Endodermal cell (in vitro differentiated cells): ENCODE data around the gene DTX1. TPM values are rescaled to one million over a fixed set of nuclear protein-coding genes. Genes with fewer than 3 reads are reported as not detected.

Source experiments
- DNase-seq: peaks from one replicate; pipeline ENCODE4 v3.0.0-alpha.2; 2017
- H3K27ac ChIP-seq: 2 replicates; pipeline ENCODE4 v1.5.1; 2013; ENCODE audit warnings: mild to moderate bottlenecking, low read depth, low read length, moderate library complexity
- H3K27me3 ChIP-seq: 2 replicates; pipeline ENCODE4 v1.6.1; 2013; ENCODE audit warnings: mild to moderate bottlenecking, low read length, moderate library complexity; ENCODE audit not compliant: insufficient read depth, control insufficient read depth, poor library complexity, severe bottlenecking
- H3K36me3 ChIP-seq: 2 replicates; pipeline ENCODE4 v1.7.0; 2013; ENCODE audit warnings: mild to moderate bottlenecking, low read length, moderate library complexity; ENCODE audit not compliant: control insufficient read depth, insufficient read depth
- H3K4me1 ChIP-seq: one replicate; pipeline ENCODE4 v1.7.0; 2013; ENCODE audit warnings: low read length; ENCODE audit not compliant: control insufficient read depth, insufficient read depth
- H3K4me3 ChIP-seq: 2 replicates; pipeline ENCODE4 v1.5.1; 2013; ENCODE audit warnings: mild to moderate bottlenecking, low read length, moderate library complexity
- H3K9ac ChIP-seq: 2 replicates; pipeline ENCODE4 v1.6.1; 2013; ENCODE audit warnings: mild to moderate bottlenecking, low read length, moderate library complexity; ENCODE audit not compliant: poor library complexity, severe bottlenecking; ENCODE audit errors: extremely low read depth
- H3K9me3 ChIP-seq: 2 replicates; pipeline ENCODE4 v1.6.1; 2013; ENCODE audit warnings: mild to moderate bottlenecking, low read length, moderate library complexity; ENCODE audit not compliant: control insufficient read depth
- H3K27ac Mint-ChIP-seq: 2 replicates; pipeline ENCODE4 v1.8.0; 2020; ENCODE audit warnings: mixed read lengths
- H3K27me3 Mint-ChIP-seq: 2 replicates; pipeline ENCODE4 v1.8.0; 2021; ENCODE audit warnings: mild to moderate bottlenecking, mixed read lengths; ENCODE audit not compliant: insufficient read depth
- H3K36me3 Mint-ChIP-seq: 2 replicates; pipeline ENCODE4 v1.8.0; 2020; ENCODE audit warnings: low read depth, mixed read lengths
- H3K4me1 Mint-ChIP-seq: 2 replicates; pipeline ENCODE4 v1.8.0; 2020; ENCODE audit warnings: mixed read lengths
- H3K4me3 Mint-ChIP-seq: 2 replicates; pipeline ENCODE4 v1.8.0; 2020; ENCODE audit warnings: mild to moderate bottlenecking, moderate library complexity, mixed read lengths
- H3K9me3 Mint-ChIP-seq: 2 replicates; pipeline ENCODE4 v1.8.0; 2020; ENCODE audit warnings: mild to moderate bottlenecking, mixed read lengths
- CTCF ChIP-seq: fragments of 200-600 bp; sonication (generic); conservative IDR thresholded peaks from 2 replicates; pipeline ENCODE4 v1.5.0; 2021; ENCODE audit warnings: antibody characterized with exemption, mild to moderate bottlenecking
- WGBS, 2 experiments: methylation state at CpG; one replicate each; pipeline versions ENCODE4 v1.1.5 to v1.1.7; 2013; ENCODE audit warnings: missing lambda C conversion rate in 2 of 2, mixed read lengths in 1 of 2; ENCODE audit not compliant: insufficient coverage in 1 of 2, insufficient read length in 1 of 2; 5-methylcytosine and 5-hydroxymethylcytosine counted together
- total RNA-seq, 2 donors: library from RNA; stranded (reverse); fragmentation: NEBNext Ultra II Directional in 1 of 2; extraction: Animal tissue kit (Norgen Biotek cat#: 25700) in 1 of 2; gene quantifications; 2 replicates in 1 of 2; 3 replicates in 1 of 2; pipeline ENCODE4 v1.2.1, GENCODE V29; 2021

DTX1 gene
- total RNA-seq, 2 donors from 2014 or later, result 3.3 to 4.9 TPM

- Histone ChIP-seq H3K27me3 (peaks cover 19% of the 10 kb centered on the region), H3K27ac (no peak overlapping the region), H3K9ac (no peak overlapping the region), H3K9me3 (no peaks in the 10 kb centered on the region), H3K4me3 (no peak overlapping the region), H3K36me3 (no peaks in the 10 kb centered on the region), H3K4me1 (no peaks in the 10 kb centered on the region)
- no peak for TF ChIP-seq CTCF
- WGBS, 2 experiments, result 89 to 100% methylated on average over 1 of the region's 1 CpG
- Mint-ChIP-seq H3K27ac (no peak overlapping the region), H3K4me3 (no peak overlapping the region), H3K36me3 (no peaks in the 10 kb centered on the region), H3K4me1 (peaks cover 4% of the 10 kb centered on the region), H3K27me3 (peaks cover 26% of the 10 kb centered on the region), H3K9me3 (no peaks in the 10 kb centered on the region)
- no peak for DNase-seq
Observed at GRCh38 chr12:113131556-113131955, 75.0 kb downstream of the DTX1 start.

GRCh38 chr12:113133036-113133435, 76.5 kb downstream of the DTX1 start:
- H3K4me3 Mint-ChIP-seq, result no peak overlapping the region
- WGBS, 2 experiments, result 86 to 87% methylated on average over 4 to 6 of the region's 6 CpGs
- no peak overlapping the region for H3K27ac Mint-ChIP-seq
- H3K27me3 Mint-ChIP-seq, result peaks cover 26% of the 10 kb centered on the region
- Histone ChIP-seq H3K27me3 (peaks cover 19% of the 10 kb centered on the region), H3K27ac (no peak overlapping the region), H3K36me3 (no peaks in the 10 kb centered on the region), H3K9me3 (no peaks in the 10 kb centered on the region), H3K9ac (no peak overlapping the region), H3K4me3 (no peak overlapping the region), H3K4me1 (no peaks in the 10 kb centered on the region)
- TF ChIP-seq CTCF, result no peak
- H3K9me3 Mint-ChIP-seq, result no peaks in the 10 kb centered on the region
- peaks cover 4% of the 10 kb centered on the region for H3K4me1 Mint-ChIP-seq
- no peaks in the 10 kb centered on the region for H3K36me3 Mint-ChIP-seq
- DNase-seq, result no peak

DNA sequence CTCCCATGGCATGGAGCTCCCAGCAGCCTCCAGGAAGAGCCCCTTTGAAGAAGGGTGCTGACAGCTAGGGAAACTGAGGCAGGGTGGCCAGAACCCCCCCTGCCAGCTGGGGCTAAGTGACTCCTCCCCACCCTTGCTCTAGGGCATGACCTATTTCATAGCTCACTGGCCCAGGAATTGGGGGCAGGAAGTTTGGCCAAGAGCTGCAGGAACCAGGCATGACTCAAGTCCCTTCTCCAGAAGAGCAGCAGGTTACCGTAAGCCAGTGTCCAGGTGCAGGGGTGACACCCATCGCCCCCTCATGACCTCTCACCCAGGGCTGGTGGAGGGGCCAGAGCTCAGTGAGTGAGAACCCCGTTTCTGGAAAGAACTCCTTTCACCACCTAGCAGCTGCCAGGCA, 77.1 kb downstream of the DTX1 start:
- Mint-ChIP-seq H3K9me3 (no peaks in the 10 kb centered on the region), H3K27ac (no peak overlapping the region), H3K36me3 (no peaks in the 10 kb centered on the region), H3K4me1 (peaks cover 4% of the 10 kb centered on the region), H3K4me3 (no peak overlapping the region), H3K27me3 (peaks cover 26% of the 10 kb centered on the region)
- Histone ChIP-seq H3K27me3 (peaks cover 19% of the 10 kb centered on the region), H3K9ac (no peak overlapping the region), H3K36me3 (no peaks in the 10 kb centered on the region), H3K4me1 (no peaks in the 10 kb centered on the region), H3K9me3 (no peaks in the 10 kb centered on the region), H3K27ac (no peak overlapping the region), H3K4me3 (no peak overlapping the region)
- WGBS, 2 experiments, result 83 to 85% methylated on average over 2 to 3 of the region's 3 CpGs
- TF ChIP-seq CTCF, result no peak
- DNase-seq, result no peak
